IPS-15b (cell line): ENCODE results near the gene TLCD2.
"Not testable (repeated sequence)": the region's sequence is repeated elsewhere in the genome, so short reads cannot be mapped to it uniquely, and the experiment has no call there.

ENCODE experiments used
- H3K27me3 ChIP-seq: one replicate; pipeline ENCODE4 v1.6.1; 2013; ENCODE audit warnings: low read length; ENCODE audit not compliant: control insufficient read depth, insufficient read depth
- H3K36me3 ChIP-seq: one replicate; pipeline ENCODE4 v1.6.1; 2013; ENCODE audit warnings: low read length; ENCODE audit not compliant: control insufficient read depth, insufficient read depth
- H3K4me1 ChIP-seq: one replicate; pipeline ENCODE4 v1.6.1; 2013; ENCODE audit warnings: mild to moderate bottlenecking, low read length; ENCODE audit not compliant: control insufficient read depth, insufficient read depth
- H3K4me3 ChIP-seq: one replicate; pipeline ENCODE4 v1.5.1; 2013; ENCODE audit warnings: low read depth, low read length
- H3K9ac ChIP-seq: one replicate; pipeline ENCODE4 v1.6.1; 2013; ENCODE audit warnings: low read depth, mild to moderate bottlenecking, low read length
- H3K9me3 ChIP-seq: one replicate; pipeline ENCODE4 v1.6.1; 2013; ENCODE audit warnings: mild to moderate bottlenecking, low read length; ENCODE audit not compliant: control insufficient read depth, insufficient read depth

The TLCD2 gene

GRCh38 chr17:1653735-1654134 lies 56.4 kb downstream of the TLCD2 start:
- H3K4me3 ChIP-seq = no peak overlapping the region
- H3K9ac ChIP-seq = no peak overlapping the region
- H3K27me3 ChIP-seq = no peaks in the 10 kb centered on the region
- H3K4me1 ChIP-seq = no peaks in the 10 kb centered on the region
- H3K9me3 ChIP-seq = no peaks in the 10 kb centered on the region
- peaks cover 76% of the 10 kb centered on the region for H3K36me3 ChIP-seq

DNA sequence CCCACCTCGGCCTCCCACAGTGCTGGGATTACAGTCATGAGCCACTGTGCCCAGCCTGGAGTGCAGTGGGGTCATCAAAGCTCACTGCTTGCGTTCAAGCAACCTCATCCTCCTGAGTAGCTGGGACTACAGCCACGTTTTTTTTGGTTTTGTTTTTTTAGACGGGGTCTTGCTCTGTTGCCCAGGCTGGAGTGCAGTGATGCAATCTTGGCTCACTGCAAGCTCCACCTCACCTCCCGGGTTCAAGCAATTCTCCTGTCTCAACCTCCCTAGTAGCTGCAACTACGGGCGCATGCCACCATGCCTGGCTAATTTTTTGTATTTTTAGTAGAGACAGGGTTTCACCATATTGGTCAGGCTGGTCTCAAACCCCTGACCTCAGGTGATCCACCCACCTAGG lies 57.4 kb downstream of the TLCD2 start:
- not testable (repeated sequence) for H3K4me1 ChIP-seq, H3K4me3 ChIP-seq, H3K9ac ChIP-seq, H3K27me3 ChIP-seq, H3K9me3 ChIP-seq
- peaks cover 67% of the 10 kb centered on the region for H3K36me3 ChIP-seq
